ENCODE measurements around the gene AQP7.
"Not testable (repeated sequence)": the region's sequence is repeated elsewhere in the genome, so short reads cannot be mapped to it uniquely, and the experiment has no call there.

The AQP7 gene

DNA sequence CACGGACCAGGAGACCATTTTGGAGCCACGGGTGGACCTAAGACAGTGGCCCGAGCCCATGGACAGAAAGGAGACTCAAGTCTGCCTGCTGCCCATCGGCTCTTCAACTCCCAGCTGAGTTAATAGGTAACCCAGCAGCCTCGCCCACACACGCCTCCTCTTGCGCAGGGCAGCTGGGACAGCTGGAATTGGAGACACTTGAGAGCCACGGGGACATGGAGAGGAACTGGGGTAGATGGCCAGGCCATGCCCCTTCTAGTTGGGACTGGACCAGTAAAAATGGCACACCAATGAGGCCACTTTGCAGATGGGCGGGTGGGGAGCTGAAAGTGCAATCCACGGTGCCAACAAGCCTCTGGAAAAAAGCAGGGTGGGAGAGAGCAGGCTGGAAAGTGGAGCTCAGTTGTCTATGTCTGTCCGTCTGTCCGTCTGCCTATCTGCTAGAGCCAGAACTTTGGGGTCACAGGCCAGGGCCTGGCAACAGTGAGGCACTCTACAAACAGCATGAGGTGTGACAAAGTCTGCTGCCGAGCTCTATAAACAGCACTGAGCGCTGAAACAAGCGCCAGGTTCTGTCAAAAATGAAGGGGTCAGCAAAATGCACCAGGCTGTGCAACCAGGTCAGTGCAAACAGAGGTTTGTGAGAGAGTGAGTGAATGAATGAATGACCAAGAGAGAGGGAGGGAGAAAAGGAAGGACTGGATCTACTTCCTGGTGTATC is 7.0 kb downstream of the AQP7 start:
- not testable (repeated sequence) for DNase-seq (ENCODE audit: low read depth, low spot score)

DNA sequence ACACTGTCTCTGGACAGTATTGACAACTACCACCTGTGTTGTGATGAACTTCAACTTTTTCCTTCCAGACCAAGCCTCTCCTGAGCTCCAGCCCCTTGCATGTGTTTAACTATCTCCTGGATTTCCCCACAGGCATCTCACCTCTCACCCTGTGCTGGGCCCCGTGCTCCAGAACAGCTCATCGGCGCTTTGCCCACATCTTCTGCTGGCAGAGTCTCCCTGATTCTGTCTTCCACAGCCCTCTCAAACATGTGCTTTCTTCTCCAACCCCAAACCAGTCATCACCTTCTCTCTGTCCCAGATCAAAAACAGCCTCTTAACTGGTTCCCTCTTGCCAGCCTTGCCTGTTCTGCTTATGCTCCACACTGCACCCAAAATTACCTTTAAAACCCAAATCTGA is 8.4 kb downstream of the AQP7 start:
- DNase-seq (ENCODE audit: low read depth, low spot score) = not testable (repeated sequence)

- DNase-seq (ENCODE audit: low read depth, low spot score) = no peak
Measured at GRCh38 chr9:33393581-33393980, 8.8 kb downstream of the AQP7 start.

- DNase-seq (ENCODE audit: low read depth, low spot score) = not testable (repeated sequence)
Measured at GRCh38 chr9:33392591-33393021, 9.8 kb downstream of the AQP7 start.

DNA sequence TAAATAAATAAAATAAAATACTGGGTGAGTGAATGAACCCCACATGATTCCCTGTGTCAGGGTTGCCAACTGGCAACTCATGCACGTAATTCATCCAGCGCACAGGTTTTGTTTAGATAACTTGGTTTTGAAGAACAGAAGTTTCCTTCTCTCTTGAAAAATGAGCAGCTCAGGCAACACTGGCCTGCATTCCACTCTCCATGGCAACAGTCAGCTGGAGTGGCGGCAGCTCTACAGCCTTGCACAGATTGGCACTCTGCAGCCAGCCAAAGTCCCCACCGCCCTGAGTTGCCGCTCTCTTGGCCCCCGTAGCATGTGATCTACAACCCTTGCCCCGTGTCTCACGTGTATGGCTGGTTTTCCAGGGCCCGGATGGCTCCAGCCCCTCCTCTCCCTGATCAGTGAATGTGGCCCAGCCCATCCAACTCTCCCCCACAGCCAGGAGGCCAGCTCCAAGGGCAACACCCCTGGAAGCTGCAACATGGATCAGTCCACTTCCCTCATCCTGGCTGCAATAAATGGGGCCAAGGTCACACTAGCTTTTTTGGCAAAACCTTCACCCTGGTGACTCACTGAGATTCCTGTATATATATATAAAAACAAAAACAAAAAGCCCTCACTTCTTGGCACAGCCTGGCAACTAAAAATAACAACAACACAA is 11.1 kb downstream of the AQP7 start:
- peak; percentile 79 for DNase-seq (ENCODE audit: low read depth, low spot score)

DNA sequence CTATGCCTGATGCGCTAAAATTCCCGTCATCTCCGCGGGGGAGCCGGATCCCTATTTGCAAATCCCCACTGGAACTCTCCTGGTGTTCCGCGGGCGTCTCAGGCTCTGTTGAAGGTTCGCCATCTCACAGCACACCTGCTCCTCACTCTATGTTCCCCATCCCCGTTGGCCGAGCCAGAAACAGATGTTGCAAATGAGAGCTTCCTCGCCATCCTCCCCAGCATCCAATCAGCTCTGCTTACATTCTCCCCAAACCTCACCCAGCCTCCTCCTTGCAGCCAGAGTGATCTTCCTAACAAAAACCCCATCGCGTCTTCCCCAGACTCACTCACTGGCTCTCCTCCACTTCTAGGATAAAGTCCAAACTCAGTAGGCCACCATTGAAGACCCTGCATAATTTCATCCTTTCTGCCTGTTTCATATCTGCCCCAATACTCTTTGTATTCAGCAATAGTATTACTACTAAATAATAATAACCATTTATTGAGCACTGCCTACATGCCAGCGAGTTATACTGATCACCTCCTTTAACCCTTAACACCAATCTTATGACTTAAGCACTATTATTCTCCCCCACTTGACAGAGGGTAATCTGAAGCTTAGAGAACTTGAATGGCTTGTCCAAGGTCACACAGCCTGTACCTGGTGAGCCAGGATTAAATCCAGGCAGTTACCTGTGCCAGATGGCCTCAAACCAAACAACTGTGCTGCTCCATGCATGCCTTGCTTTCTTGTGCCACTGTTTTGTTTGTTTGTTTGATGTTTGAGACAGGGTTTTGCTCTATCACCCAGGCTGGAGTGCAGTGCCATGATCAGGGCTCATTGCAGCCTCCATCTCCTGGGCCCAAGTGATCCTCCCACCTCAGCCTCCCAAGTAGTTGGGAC is 14.0 kb downstream of the AQP7 start:
- DNase-seq (ENCODE audit: low read depth, low spot score) = no peak

DNA sequence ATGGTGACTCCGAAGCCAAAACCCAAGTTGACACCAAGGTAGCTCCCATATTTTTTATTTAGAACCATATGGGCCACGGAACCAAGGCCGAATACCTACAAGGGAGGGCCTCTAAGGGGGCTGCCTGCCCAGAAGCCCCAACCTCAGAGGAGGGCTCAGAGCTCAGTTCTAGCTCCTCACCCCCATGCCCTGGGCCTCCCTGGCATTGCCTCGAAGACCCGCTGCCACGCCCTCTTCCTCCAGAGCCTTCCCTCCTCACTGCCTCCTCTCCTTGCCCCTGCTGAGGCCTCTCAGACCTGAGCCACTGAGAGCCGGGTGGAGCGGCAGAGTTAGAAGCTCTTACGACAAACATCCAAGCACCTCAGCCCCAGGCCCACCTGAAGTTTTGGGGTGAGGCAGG is 15.4 kb downstream of the AQP7 start:
- DNase-seq (ENCODE audit: low read depth, low spot score) = not testable (repeated sequence)

DNA sequence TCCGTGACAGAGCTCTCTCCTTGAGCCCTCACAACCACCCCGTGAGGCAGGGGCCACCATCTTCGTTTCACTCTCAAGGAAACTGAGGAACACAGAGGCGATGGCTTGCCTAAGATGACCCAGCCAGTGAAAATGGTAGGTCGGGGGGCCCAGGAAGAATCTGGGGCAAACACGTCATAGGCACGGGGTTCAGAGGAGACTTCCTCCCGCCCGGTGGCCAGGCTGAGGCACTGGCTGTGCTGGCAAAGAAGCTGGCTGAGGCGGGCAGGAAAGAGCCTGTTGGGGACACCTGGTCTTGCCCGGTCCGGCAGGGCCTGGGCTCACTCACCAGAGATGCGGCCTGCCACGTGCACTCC is 15.7 kb downstream of the AQP7 start:
- DNase-seq (ENCODE audit: low read depth, low spot score) = not testable (repeated sequence)

- not testable (repeated sequence) for DNase-seq (ENCODE audit: low read depth, low spot score)
Measured at GRCh38 chr9:33385979-33386640, 16.3 kb downstream of the AQP7 start.

GRCh38 chr9:33385536-33385935 is 16.8 kb downstream of the AQP7 start:
- not testable (repeated sequence) for DNase-seq (ENCODE audit: low read depth, low spot score)

GRCh38 chr9:33383396-33383795 is 19.0 kb downstream of the AQP7 start:
- not testable (repeated sequence) for DNase-seq (ENCODE audit: low read depth, low spot score)

- not testable (repeated sequence) for DNase-seq (ENCODE audit: low read depth, low spot score)
Measured at GRCh38 chr9:33382397-33382796, 20.0 kb downstream of the AQP7 start.

- no peak for DNase-seq (ENCODE audit: low read depth, low spot score)
Measured at GRCh38 chr9:33381231-33381791, 21.1 kb downstream of the AQP7 start.

- DNase-seq (ENCODE audit: low read depth, low spot score) = no peak
Measured at GRCh38 chr9:33380390-33381094, 21.8 kb downstream of the AQP7 start.

DNA sequence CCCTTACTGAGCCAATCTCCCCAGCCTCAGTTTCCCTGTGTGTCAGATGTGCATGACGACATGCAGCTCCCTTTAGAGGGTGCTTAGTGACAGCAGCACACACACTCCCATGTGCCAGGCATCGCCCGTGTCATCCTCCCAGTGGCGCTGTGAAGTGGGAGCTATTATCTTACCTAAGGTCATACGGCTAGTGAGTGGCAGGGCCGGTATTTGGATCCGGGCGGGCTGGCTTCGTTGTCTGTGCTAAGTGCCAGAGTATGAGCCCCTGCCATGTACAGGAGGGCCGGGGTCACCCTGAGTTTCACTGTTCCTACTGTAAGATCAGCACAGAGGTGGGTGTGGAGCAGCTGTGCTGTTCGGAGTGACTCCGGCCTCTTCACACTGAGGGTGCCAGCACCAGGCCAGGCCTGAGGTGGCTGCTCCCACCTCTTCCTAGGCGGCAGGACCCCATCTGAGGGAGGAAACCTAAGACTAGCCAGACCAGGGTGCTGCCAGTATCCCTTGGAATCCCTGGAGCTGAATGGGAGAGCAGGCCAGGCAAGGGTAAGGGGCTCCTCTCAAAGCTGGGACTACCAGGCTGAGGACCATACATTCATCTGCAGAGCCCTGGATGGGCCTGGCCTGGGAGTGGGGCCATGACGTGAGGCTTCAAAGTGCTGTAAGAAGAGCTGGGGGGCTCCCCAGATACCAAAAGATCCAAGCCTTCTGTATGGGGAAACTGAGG is 22.5 kb downstream of the AQP7 start:
- no peak for DNase-seq (ENCODE audit: low read depth, low spot score)

- DNase-seq (ENCODE audit: low read depth, low spot score) = no peak
Measured at GRCh38 chr9:33378121-33378795, 24.1 kb downstream of the AQP7 start.

DNA sequence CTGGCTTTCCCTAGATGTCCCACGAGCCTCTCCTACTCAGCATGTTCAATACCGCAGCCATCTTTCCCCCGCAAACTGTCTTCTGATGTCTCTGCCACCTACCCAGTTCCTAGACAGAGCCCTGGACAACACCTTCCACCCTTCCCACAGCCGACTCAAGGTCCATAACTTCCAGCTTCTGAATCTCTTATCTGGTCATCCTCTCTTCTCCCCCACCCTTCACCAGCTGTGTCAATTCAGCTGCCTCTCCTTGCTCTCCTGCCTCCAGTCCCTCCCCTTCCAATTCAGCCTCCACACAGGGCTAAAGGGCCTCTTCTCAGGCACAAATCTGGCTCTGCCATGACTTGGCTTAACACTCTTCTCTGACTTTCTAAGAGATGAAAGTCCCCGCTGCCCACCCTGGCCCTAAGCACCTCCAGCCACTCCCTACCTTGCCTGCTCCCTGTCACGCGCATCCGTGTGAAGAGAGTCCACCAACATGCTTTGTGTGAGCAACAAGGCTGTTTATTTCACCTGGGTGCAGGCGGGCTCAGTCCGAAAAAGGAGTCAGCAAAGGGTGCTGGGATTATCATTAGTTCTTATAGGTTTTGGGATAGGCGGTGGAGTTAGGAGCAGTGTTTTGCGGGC is 25.2 kb downstream of the AQP7 start:
- DNase-seq (ENCODE audit: low read depth, low spot score) = no peak

DNA sequence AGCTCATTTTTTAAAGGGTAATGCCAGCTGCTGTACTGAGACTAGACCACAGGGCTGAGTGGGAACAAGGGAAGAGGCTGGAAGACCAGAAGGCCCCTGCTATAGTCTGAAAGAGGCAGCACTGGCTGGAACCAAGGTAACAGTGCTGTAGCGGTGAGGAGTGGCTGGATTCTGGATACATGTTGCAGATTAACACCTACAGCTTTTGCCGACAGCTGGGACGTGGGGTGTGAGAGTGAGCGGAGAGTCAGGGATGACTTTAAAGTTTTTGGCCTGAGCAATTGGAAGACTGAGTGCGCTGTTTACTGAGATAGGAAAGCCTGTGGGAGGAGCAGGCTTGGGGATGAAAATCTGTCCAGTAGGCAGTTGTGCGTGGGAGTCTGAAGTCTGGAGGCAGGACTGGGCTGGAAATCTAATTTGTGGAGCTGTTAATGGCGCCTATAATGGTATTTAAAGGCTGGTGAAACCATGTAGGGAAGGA is 26.5 kb downstream of the AQP7 start:
- no peak for DNase-seq (ENCODE audit: low read depth, low spot score)

Measured in brain pericyte (primary cell).